GM12873 (cell line): ENCODE measurements around the gene POLR2A.

Source experiments
- TF ChIP-seq, protein P1 (sequence below): IDR thresholded peaks from 2 replicates; pipeline ENCODE4 v1.5.1; 2012; ENCODE audit warnings: low read depth, mild to moderate bottlenecking, moderate library complexity, low read length, control low read depth; ENCODE audit not compliant: insufficient read depth; ENCODE audit errors: missing control alignments

Gene POLR2A

DNA sequence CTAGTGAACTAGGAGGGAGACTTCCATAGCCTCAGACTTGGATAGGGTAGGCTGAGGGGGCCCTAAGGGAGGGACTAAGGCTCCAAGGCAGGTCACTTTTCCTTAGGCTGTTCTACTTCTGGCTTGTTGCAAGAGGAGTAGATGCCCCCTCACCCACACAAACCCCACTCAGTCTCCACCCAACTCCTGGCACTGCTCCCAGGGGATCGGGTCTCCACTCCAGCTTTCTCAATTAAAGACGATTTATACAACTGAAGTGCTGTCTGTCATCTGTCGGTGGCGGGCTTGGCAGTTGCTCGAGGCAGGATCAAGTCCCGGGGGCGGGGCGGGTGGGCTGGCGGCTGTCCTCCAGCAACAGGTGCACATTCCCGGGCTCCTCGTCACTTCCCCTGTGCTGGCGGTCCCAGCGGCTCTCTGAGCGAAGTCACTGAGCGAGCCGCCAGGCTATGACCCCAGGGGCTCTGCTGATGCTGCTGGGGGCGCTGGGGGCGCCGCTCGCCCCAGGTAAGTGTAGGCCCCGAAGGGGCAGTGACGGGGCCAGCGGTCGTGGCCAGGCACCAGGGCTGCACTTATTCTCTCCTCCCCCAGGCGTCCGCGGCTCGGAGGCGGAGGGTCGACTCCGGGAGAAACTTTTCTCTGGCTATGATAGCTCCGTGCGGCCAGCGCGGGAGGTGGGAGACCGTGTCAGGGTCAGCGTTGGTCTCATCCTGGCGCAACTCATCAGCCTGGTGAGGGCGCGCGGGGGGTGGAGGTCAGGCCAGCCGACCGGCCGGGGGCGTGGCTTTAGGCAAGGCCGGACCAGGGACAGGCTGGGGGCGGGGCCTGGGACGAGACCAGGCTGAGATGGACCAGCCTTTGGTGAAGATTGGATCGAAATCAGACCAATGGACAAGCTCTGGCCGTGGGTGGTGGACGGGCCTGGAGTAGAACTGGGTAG is 39.2 kb upstream of the POLR2A start, which contains the start of gene CHRNB1:
Gene CHRNB1 (plus strand): TSS at position 380 of the 937 bp plus-strand sequence. CDS start 67 bp downstream, at position 447.
- TF ChIP-seq, protein P1, sequence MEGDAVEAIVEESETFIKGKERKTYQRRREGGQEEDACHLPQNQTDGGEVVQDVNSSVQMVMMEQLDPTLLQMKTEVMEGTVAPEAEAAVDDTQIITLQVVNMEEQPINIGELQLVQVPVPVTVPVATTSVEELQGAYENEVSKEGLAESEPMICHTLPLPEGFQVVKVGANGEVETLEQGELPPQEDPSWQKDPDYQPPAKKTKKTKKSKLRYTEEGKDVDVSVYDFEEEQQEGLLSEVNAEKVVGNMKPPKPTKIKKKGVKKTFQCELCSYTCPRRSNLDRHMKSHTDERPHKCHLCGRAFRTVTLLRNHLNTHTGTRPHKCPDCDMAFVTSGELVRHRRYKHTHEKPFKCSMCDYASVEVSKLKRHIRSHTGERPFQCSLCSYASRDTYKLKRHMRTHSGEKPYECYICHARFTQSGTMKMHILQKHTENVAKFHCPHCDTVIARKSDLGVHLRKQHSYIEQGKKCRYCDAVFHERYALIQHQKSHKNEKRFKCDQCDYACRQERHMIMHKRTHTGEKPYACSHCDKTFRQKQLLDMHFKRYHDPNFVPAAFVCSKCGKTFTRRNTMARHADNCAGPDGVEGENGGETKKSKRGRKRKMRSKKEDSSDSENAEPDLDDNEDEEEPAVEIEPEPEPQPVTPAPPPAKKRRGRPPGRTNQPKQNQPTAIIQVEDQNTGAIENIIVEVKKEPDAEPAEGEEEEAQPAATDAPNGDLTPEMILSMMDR = no peak

DNA sequence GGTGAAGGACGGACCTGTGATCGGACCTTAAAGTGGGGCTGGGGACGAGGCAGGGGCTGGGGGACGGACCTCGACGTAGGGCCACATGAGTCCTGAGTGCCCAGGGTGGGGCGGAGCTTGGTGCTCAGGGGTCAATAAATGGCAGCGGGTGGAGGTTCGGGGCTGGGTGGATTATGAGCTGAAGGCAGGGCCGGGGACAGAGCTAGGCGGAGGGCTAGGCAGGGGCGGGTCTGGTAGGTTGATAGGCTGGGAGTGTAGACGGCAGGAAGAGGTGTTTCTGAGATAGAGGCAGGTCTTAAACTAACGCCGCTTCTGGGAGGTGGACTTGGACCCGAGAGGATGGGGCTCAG is 38.6 kb upstream of the POLR2A start:
- TF ChIP-seq, protein P1 = no peak

DNA sequence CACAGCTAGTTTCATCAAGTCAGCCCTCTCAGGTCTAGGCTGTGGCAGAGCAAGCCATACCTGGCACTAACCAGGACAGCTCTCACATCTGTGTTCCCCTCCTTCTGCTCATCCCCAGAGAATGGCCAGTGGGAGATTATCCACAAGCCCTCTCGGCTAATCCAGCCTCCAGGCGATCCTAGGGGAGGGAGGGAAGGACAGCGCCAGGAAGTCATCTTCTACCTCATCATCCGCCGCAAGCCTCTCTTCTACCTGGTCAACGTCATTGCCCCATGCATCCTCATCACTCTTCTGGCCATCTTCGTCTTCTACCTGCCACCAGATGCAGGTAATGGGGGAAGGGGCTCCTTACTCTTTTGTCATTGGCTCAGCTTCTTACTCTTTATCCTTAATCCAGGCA is 35.7 kb upstream of the POLR2A start:
- TF ChIP-seq, protein P1 = no peak

DNA sequence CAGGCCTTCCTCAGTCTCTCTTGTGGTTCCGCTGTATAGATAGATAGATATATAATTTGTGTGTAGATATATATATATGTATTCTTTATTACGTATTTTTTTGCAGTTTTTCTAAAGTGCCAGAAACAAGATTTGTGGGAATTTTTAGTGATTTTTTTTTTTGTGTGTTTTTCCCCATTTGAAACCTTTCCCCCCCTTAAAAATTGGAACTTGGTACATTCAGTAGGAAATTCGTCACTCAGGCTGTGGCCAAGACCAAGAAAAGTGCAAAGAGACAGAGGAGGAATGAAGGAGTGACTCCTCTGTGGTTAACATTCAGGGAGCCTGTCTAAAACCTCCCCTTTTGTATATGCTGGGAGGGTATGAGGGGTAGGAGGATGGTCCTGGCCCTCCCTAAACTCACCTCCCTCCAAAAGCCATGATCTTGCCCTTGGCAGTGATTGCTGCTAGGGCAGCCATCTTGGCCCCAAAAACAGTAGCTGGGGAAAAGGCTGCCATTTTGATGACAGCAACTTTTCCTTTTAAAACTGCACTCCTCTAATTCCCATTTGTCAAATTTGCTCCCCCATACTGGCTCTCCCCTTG is 24.1 kb upstream of the POLR2A start:
- TF ChIP-seq, protein P1 = no peak

DNA sequence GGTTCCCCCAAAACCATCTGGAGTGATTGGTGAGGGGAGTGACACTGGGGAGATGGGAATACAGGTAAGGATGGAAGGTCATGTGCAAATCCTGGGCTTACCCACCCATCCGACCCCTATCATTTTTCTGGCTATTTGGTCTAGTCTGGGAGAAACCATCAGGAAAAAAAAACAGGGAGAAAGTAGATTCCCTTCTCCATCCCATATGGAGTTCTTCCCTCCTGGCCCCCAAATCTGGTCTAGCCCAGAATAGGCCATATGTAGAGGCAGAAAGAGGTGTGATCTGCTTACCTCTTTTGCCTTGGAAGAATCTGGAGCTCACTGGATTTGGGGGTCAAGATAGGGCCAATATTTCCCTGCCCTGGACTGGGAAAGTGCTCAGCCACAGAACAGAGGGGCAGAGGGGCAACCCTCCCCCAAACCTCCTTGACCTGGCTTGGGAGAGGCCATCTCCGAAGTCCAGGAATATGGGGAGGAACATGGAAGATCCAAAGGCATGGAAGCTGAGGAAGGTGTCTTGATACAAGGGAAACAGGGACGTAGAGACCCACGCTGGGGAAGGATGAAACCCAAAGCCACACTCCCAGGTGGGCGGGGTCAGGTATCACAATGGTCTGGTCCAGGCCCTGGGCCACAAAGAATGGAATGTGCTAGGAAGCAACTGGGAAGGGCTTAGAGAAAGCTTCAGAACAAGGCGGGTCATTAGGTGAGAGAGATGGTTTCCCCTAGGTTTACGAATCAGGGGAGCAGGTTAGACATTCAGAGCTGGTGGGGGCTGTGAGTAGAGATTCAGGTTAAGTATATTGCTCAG is 23.1 kb upstream of the POLR2A start:
- TF ChIP-seq, protein P1 = no peak

DNA sequence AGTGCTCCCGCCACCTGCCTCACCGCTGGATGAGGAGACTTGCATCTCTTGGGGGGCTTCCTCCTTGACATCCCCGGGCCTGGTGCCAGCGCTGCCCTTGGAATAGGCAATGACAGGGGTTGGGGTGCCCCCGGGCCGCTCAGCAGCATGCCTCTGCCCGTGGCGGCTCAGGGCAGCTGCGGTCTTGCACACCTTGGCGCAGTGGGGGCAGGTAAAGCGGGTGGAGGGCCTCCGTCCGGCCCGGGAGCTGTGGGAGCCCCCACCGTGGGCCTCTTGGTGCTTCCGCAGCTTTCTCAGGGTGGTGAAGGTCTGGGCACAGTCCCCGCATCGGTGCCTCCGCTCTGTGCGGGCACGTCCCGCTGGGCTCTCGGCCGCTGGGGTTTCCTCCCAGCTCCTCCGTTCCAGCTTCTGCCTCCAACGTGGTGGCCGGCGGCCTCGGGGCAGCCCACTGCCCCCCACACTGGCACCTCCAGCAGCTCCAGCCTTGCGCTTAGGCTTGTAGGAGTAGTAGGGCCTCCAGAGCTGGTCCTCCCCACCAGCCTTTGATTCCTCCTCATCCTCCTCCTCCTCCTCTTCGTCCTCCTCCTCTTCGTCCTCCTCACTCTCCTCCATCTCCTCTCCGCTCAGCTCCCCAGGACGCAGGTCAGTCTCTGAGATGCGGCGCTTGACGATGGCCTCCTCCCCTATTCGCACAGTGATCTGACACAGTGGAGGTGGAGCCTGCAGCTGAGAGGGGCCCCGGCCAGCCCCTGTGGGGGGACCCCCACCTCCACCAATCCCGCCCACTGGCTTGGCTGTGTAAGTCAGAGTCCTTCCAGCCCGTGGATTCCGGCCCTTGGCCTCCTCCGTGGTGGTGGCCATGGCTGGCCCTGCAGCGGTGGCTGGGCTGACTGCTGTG is 21.4 kb upstream of the POLR2A start:
- TF ChIP-seq, protein P1 = no peak
